Subcutaneous adipose tissue (tissue), 4 donors: ENCODE results near the gene NTRK2. TPM values are rescaled to one million over a fixed set of nuclear protein-coding genes. Genes with fewer than 3 reads are reported as not detected.

Source experiments
- CTCF ChIP-seq: fragments of 450-650 bp; IDR thresholded peaks from one replicate; pipeline ENCODE4 v1.5.1; 2016; ENCODE audit warnings: low read depth, mild to moderate bottlenecking, control low read depth, antibody characterized with exemption, moderate library complexity
- total RNA-seq, 4 donors: library from RNA; depleted of rRNA; stranded (reverse); fragments of >200 nt; gene quantifications; one replicate each; pipeline ENCODE4 v1.1.0, GENCODE V29; 2016

Gene NTRK2
- total RNA-seq, 4 donors from 2014 or later: 51.5 to 105 (median 66.8) TPM

DNA sequence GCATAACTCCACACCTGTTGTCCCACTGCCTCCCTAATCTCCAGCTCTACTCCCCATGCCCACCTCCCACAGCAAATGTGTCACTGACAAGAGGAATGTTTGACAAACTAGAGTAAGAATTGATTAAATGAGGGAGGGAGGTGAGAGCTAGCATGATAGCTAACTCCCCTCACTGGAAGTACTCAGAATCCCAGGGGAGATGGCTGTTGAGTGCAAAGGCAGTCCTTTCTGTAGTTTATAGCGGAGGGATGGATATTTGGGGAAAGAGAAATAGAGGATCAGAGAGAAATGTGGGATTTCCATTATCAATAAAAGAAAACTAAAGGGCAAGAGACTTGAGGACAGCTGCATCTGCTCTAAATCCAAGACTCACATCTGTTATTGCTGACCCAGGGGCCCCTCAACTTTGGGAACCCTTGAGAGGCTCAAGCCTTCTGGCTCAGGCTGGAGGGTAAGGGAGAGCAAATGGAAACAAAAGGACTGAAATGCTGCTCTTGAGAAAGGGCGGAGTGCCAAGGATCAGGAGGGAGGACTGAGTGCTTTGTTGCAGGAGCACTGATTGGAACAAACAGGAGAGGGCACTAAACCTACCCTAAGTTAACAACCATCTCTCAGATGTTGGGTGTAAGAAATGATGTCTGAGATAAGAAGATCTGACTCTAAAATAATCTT, 372.1 kb downstream of the NTRK2 start:
- no peak for TF ChIP-seq CTCF

- TF ChIP-seq CTCF: no peak
These were observed 373.6 kb downstream of the NTRK2 start for GRCh38 chr9:85042981-85043647.

DNA sequence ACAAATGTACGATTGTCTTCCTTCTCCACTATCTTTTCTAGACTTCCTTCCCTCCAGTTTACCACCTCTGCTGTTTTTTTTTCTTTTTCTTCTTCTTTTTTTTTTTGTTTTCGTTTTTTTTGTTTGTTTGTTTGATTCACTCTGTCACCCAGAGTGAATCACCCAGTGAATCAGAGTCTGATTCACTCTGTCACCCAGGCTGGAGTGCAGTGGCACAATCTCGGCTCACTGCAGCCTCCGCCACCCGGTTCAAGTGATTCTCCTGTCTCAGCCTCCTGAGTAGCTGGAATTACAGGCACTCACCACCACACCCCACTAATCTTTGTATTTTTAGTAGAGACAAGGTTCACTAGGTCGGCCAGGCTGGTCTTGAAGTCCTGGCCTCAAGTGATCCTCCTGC, 375.7 kb downstream of the NTRK2 start:
- no peak for TF ChIP-seq CTCF

GRCh38 chr9:85046475-85046874, 376.9 kb downstream of the NTRK2 start:
- no peak for TF ChIP-seq CTCF

DNA sequence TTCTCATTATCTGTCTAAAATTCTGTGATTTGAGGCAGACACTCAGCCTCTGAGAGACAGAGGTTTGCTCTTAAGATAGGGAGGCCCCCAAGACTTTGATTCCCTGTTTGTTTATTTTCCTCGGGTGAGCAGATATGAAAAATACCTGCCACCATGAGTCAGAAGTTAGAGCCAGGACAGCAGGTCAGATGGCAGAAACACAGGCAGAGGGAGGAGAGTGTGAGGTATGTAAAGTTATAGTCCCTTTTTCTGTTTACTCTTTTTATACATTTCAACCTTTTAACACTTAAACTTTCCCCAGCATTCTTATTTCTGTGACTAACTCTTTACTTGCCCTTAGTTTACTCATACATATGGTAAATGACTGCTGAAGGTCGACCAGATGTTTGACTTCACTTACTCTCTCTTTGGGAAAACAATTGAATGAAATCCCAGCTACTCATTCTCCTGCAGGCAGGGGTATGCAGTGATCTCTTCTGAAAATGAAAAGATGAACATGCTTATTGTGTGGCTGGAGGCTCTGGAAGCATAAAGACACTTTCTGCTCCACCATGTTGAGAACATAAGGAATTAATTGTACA, 383.8 kb downstream of the NTRK2 start:
- no peak for TF ChIP-seq CTCF

DNA sequence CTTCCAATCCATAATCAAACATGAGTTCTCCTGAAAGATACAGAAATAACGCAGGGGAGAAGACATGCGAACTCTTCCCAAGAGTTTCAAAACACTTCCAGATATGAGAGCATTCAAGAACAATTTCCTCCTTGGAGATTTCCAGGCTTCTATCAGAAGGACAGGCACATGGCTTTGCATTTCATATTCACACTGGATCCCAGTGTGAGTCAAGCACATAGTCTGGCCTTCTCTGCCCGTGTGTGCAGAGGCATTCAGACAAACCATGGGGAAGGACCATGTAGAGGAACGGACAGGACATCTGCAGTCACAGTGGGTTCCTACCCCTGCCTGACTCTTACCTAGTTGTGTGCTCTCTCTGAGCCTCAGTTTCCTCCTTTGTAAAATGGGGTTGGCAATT, 384.5 kb downstream of the NTRK2 start:
- no peak for TF ChIP-seq CTCF

- TF ChIP-seq CTCF: no peak
These were observed 386.1 kb downstream of the NTRK2 start for GRCh38 chr9:85055506-85056202.
